Activated T-cell treated with anti-CD3 and anti-CD28 coated beads, Interleukin-2, amount 50 U/mL, for 1 hour (primary cell): ENCODE measurements around the gene RHOXF2B.
"Not testable (repeated sequence)": the region's sequence is repeated elsewhere in the genome, so short reads cannot be mapped to it uniquely, and the experiment has no call there.

Experiments used
- DNase-seq: peaks from one replicate; pipeline ENCODE4 v3.0.0-alpha.2; 2020

RHOXF2B gene

DNA sequence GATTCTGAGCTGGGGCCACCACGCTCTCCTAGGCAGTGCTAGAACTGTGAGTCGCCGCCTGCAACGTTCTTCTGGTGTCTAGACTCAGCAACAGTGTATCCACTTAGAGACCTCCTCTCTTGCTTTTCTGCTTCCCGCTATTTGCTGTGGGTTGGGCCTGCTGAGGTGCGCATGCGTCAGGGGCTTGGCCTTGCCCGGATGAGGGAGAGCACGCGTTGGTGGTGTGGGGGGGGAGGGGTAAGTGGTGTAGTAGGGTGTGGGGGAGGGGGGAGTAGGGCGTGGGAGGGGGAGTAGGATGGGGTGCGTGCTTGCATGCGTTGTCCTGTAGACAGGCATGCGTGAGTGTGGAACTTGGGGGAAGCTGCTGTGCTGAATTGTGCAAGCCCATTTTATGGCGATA lies at the start of gene RHOXF2B:
RHOXF2B (minus strand) TSS at position 101 of the 400 bp plus-strand sequence. CDS start 138 bp downstream, outside the sequence.
- DNase-seq = not testable (repeated sequence)

DNA sequence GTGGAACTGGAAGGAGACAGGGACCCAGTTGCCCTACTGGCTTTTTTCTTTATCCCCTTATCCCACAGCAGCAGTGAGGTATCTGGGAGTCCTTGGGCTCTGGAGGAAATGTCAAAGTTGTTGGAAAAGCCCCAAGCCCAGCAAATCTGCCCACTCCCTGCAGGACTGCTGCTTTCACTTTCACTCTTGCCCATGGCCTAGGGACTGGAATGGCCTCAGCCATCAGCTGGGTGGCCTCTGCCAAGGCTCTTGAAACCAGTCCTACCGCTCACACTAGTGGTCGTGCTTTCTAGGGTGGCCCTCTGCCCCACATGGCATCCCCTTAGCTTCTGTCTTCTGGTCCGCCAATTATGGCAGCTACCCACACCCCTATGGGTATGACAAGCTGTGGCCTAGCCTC lies 48.0 kb upstream of the RHOXF2B start:
- no peak for DNase-seq

DNA sequence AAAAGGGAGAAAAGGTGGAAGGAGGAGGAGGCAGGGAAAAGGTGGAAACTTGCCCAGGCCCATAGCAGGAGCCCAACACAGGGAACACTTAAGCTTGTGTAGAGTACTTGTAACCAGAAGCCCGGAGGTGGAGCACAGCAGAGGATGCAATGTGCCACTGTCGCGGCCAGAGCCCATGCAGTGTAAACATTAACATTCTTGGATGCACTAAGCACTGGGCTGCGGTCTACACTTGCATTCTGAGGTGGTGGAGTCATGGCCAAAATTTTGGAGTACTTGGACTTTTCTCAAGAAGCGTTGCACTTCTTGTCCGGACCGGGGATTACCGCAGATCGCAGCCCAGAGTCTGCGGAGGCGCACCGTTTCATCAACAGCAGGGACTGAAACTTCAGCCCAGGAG lies 42.7 kb upstream of the RHOXF2B start:
- no peak for DNase-seq

DNA sequence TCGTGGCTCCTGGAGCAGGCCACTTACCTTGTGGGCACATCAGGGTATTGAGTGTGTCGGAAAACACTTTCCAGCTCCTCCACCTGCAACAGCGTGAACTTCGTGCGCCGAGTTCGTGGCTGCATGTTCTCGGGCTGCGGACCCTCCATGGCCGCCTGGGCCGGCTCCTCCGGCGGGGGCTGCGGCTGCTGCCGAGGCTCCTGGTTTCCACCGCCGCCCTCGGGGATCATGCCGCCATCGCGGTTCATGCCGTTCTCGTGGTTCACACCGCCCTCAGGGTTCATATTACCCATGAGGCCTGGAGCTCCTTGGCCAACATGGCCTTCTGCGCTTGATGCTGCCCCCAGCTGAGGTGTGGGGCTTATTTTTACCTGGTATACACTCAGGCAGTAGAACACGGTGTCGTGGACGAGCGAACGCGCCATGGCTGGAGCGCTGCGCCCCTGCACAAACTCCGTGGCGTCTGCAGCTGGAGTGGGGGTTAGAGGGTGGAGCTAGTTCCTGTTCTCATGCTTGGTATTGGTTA lies 38.0 kb upstream of the RHOXF2B start, which contains the start of gene RHOXF1:
RHOXF1 (minus strand) TSS at position 476 of the 526 bp plus-strand sequence; CDS start at position 425, 51 bp downstream.
- no peak for DNase-seq

DNA sequence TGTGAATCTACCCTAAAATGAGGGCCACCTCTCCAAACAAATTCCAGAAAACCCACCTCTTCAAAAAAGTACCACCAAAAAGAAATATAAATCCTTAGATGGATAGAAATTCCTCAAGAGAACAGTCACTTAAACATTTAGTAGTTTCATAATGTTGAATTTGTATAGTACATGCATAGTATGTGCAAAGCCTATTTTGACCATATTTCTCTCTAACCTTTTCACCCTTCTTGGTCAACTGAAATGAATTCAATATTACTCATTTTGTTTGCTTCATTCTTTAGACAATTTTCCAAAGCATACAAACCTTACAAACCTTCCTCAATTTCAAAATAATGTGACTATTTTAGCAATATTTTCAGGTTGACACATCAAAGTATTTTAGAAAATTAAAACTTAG lies 34.1 kb upstream of the RHOXF2B start:
- DNase-seq = no peak

DNA sequence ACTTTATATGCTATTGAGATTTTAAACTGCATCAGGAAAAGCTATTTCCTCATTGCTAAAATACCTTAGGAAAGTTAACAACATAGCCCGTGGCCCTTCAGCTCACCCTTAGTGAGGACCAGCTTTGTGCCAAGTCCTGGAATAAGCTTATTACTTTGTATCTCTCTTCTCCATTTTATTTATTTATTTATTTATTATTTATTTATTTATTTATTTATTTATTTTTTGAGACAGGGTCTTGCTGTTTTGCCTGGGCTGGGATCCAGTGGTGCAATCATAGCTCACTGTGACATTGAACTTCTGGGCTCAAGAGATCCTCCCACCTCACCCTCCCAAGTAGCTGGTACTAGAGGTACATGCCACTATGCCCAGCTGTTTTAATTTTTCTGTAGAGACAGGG lies 31.9 kb upstream of the RHOXF2B start:
- no peak for DNase-seq

DNA sequence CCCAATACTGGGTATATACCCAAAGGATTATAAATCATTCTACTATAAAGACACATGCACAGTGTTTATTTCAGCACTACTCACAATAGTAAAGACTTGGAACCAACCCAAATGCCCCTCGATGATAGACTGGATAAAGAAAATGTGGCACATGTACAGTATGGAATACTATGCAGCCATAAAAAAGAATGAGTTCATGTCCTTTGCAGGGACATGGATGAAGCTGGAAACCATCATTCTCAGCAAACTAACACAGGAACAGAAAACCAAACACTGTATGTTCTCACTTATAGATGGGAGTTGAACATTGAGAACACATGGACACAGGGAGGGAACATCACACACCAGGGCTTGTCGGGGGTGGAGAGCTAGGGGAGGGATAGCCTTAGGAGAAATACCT lies 27.2 kb upstream of the RHOXF2B start:
- not testable (repeated sequence) for DNase-seq

DNA sequence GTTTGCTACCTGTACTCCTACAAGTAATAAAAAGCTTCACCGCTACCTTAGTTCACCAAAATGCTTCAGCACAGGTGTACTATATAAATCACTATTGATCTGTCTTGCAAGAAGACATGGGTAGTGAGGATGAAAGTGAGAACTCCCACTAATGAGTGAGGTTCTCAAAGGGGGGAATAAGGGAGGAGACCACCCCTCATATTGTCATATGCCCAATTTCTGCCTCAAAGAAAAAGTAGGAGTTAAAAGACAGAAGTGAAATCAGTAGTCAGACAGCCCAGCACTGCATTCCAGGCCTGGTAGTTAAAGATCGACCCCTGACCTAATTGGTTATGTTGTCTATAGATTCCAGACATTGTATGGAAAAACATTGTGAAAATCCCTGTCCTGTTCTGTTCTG lies 23.6 kb upstream of the RHOXF2B start:
- not testable (repeated sequence) for DNase-seq

DNA sequence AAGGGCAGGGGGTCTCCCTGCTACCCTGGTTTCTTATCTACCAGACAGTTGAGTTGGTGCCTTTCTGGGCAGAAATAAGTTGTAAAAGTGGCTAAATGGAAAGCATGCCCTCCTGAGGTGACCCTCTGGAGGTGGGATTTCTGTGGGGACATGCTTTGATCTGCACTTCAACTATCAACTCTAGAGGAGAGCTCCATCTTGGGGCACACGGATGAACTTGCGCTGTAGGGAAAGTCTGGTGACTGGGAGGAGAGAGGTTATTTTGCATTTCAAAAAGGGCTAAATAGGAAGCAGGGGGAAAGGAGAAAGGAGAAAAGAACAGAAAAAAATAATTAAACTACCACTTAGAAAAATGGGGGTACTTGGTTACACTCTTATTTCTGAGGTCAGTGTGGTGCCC lies 12.7 kb upstream of the RHOXF2B start:
- no peak for DNase-seq

DNA sequence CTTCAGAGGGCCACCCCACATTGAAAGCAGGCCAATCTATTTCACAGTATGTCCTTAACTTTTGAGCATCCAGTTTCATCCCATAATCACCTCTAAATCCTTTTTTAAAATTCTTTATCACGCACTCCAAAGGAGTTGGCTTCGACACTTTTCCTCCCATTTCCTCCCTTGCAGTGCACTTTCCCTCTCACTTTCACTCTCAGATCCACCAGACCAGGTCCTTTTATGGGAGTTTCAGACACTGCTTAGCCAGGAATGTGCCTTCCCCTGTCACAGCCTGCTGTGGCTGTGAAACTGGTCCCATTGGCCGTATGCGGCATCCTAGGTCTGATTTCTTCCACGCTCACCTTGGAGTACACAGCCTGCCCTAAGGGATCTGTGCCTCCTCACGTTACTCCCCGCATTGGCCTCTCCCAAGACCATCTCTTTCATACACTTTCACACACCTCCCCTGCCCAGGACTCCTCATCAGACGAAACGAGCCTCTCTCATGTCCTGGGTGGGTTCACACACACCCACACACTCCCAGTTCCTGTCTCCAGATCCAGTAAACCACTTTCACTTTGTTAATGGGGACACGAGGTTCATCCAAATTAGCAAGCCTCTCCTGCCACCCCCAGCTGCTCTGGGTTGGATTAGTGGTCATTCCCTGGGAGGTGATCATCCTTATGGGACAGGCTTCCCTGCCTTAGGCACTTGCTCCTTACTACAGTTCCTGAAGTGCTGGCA lies 10.0 kb upstream of the RHOXF2B start:
- DNase-seq = no peak

DNA sequence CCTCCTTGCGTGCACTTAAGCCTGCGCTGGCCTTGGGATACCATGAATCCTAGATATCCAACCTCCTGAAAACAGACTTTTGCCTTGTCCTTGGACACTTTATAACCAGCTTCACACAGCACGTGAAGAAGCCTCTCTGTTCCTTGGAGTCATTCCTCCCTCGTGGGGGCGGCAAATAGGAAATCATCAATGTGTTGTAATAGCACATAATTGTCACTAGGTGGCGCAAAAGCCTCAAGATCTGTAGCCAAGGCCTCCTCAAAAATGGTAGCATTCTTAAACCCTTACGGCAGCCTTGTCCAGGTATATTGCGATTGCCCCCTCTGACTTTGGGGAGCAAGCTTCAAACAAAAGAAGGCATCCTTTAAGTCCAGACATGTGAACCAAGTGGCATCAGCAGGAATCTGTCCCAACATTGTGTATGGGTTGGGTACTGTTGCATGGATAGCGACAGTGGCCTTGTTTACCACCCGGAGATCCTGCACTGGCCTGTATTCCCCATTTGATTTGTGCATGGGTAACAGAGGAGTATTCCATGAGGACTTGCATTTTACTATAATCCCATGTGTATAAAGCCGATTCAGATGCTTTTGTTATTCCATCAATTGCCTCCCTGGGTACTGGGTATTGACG lies 8.2 kb upstream of the RHOXF2B start:
- DNase-seq = not testable (repeated sequence)

DNA sequence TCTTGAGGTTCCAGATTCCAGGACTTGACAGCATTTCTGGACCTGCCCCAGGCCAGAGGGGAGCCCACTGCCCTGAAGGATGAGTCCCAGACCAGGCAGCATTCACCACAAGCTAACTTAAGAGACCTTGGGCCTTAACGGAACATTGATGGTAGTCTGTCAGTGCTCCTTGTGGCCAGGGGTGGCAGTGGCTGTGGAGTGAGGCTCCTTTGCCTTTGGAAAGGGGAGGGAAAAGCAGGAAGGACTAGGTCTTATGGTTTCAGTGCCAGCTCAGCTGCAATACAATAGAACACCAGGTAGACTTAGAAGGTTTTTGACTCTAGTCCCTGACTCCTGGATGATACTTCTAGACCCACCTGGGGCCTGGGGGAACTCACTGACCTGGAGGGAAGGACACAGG lies 11.3 kb downstream of the RHOXF2B start:
- not testable (repeated sequence) for DNase-seq

DNA sequence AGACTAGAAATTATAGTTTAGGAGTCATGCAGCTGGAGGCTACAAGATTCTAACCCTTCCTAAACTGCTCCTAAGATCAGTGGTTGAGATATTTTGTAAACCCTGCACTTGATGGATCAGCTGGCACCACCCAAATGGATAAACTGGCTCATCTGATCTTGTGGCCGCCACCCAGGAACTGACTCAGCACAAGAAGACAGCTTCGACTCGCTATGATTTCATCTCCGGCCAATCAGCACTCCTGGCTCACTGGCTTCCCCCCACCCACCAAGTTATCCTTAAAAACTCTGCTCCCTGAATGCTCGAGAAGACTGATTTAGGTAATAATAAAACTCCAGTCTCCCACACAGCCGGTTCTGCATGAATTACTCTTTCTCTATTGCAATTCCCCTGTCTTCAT lies 34.8 kb downstream of the RHOXF2B start:
- DNase-seq = not testable (repeated sequence)

DNA sequence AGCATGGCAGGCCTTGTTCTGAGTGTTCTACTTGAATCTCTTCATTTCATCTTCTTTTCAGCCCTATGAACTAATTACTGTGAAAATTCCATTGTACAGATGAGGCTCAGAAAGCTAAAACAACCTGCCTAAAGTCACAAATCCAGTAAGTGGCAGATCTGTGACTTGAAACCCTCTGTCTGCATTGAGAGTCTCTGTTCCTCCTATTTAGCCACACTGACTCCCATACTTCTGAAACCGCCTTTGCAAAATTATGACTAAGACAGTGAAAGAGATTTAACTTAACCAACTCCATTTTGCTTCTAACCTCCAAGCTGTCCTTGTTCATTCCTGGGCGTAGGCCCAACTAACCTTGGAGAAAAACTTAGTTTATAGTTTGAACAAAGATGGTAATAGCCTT lies 35.2 kb downstream of the RHOXF2B start:
- not testable (repeated sequence) for DNase-seq

DNA sequence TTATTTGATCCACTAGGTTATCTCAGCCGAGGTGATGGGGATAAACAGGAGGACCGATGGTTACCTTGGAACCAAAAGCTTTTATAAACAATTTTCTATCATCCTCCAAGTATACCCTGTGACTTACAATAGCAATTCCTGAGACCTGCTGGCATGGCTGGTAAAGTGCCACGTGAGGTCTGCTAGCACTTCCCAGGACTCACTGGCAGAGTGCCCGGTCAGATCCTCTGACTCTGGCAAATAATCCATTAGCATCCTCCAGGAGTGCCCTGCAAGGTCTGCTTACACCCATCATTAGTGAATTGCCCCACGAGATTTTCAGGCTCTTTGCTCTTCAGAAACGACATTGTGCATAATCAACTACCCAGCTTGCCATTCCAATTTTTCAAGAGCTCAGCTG lies 37.3 kb downstream of the RHOXF2B start:
- not testable (repeated sequence) for DNase-seq

DNA sequence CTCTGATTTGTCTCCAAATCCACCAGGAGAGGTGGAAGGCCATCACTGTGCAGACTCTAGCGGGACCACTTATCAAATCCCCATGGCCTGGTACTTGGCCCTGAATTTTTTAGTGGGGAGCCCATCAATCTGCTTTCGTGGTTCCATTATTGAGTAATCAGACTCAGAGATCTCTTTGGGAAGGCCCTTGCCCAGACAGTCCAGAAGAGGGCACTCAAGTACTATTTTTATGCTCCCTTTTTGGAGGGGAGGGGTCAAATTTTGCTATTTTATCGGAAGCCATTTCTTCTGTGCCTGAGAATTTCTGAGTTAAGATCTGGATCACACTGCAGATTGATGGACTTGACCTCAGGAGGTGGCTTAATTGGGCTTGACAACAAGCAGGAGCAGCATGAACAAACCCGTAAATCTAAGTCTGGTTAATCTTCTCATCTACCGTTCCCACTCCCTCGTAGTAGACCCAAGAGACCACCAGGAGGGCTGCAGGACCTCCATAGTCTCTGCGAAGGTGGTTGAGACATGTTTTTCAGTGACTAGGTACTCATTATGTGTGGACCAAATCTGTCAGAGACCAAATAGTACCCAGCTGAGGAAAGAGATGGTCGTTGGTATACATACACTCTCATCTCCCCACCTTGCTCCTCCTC lies 38.3 kb downstream of the RHOXF2B start:
- not testable (repeated sequence) for DNase-seq

DNA sequence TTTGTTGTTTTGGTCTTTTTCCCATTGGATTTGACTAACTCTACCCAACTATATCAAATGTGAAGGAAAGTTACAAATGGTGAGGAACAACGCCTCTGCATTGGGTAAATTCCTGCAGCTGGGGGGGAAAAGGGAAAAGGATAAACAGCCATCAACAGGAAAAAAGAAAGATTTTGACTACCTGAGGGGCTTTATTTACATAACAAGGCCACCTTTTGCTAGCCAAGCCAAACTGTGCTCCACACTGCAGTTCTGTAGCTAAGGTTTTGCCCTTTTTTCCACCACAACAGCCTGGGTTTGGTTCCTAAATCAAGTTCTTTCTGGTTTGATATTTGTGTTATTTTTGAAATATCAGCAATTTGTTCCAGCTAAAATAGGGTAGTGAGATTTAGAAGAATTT lies 40.8 kb downstream of the RHOXF2B start:
- no peak for DNase-seq

DNA sequence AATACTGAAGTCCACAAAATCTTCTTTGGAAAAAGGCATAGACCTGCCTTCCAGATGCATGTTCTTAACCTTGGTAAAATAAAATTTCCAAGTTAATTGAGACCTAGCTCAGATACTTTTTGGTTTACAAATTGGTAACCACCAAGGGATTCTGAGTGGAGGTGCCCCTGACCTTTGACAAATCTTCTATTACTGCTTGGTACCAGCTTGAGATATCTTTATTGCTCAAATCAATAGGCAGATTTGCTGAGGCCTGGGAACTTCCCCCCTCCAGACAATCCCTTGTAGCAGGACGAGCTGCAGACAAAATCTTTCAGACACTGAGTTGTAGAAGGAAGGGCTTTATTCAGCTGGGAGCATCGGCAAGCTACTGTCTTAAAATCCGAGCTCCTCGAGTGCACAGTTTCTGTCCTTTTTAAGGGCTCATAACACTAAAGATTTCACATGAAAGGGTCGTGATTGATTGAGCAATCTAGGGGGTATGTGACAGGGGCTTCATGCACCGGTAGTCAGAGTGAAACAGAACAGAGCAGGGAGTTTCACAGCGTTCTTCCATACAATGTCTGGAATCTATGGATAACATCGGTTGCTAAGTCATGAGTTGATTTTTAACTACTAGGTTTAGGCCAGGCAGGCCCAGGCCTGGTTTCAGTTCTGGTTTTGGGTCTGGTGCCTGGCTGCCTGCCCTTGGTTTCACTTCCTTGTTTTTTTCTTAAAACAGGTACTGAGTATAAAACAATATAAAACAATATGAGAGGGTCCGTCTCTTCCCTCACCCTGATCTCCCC lies 41.8 kb downstream of the RHOXF2B start:
- not testable (repeated sequence) for DNase-seq

DNA sequence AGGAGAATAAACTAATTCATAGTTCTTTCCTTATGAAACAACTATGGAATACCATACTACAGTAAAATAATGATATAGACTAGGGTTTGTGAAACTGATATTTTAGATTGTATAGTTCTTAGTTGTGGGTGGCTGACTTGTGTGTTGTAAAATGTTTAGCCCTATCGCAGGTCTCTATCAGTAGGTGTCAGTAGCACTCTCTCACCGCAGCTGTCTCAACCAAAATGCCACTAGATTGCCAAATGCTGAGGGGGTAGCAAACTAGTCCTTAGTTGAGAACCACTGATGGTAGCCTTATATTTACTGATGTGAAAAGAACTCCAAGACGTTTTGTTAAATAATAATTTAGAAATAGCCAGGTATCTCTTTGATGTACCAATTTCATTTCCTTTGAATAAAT lies 48.1 kb downstream of the RHOXF2B start:
- no peak for DNase-seq

DNA sequence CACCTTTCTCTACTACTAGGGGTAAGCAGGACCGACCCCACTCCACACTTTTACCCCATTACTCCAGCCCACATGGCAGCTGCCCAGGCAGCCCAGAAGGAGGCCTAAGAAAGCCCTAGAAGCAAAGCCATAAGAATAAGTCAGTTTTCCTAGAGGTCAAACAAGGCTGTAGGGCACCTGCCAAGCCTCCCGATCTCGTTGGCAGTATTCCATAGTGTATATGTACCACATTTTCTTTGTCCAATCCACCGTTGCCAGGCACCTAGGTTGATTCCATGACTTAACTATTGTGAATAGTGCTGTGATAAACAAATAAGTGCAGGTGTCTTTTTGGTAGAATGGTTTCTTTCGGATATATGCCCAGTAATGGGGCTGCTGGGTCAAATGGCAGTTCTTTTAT lies 54.2 kb downstream of the RHOXF2B start:
- DNase-seq = no peak

DNA sequence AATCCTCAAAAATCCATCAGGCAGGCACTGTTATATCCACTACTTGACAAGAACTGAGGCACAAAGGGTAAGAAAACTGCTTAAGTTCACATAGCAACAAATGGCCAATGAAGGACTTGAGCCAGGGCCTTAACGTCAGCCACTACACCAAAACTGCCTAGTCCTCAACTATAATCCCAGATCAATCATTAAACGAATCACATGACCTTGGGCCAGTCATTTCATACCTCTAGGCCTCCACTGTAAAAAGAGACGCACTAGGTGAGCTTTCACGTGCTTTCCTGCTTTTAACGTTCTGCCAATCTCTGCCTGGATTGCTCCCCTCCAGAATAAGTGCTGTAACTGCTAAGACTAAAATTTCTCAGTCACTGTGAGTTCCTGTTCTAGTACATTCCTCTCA lies 54.7 kb downstream of the RHOXF2B start:
- no peak for DNase-seq
